Measurements from ENCODE around the gene CCDC39. TPM values are rescaled to one million over a fixed set of nuclear protein-coding genes. Genes with fewer than 3 reads are reported as not detected.
"Not testable (repeated sequence)": the region's sequence is repeated elsewhere in the genome, so short reads cannot be mapped to it uniquely, and the experiment has no call there.

Gene CCDC39
- polyA plus RNA-seq, 4 donors, result 5.1 to 9.0 (median 6.6) TPM

- DNase-seq (ENCODE audit: low read depth in 4 of 4, low spot score in 3 of 4), result no peak
Observed at GRCh38 chr3:180626844-180627243, 52.4 kb downstream of the CCDC39 start.

DNA sequence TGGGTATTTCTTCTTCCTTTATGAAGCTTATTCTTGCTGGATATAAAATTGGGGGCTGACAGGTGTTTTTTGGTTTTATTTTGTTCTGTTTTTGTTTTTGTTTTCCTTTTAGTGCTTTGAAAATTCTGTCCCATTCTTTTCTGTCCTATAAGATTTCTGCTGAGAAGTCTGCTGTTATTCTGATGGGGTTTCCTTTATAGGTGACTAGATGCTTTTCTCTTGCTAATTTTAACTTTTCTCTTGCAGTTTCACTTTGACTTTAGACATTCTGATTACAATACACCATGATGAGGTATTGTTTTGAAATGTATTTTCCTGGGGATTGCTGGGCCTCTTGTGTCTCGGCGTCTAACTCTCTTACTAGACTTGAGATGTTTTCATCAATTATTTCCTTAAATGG, 54.6 kb downstream of the CCDC39 start:
- DNase-seq (ENCODE audit: low read depth in 4 of 4, low spot score in 3 of 4), result no peak

DNA sequence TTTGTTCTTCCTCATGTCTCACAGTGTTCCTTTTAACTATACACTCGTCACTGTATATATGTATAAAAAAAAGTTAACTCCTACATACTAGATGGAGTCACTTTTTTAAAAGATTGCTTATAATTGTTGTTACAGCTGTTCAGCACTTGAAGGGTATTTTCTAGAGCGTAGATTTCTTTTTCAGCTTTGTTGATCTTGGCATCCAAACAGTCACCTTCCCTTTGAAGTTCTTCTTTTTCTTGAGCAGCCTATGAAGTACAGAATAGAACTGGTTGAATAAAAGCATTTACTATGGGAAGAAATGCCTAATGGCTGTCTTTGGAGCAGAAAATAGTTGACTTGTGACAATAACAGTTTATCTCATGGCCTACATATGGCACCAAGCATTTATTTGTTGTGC, 59.6 kb downstream of the CCDC39 start:
- DNase-seq (ENCODE audit: low read depth in 4 of 4, low spot score in 3 of 4), result no peak

DNA sequence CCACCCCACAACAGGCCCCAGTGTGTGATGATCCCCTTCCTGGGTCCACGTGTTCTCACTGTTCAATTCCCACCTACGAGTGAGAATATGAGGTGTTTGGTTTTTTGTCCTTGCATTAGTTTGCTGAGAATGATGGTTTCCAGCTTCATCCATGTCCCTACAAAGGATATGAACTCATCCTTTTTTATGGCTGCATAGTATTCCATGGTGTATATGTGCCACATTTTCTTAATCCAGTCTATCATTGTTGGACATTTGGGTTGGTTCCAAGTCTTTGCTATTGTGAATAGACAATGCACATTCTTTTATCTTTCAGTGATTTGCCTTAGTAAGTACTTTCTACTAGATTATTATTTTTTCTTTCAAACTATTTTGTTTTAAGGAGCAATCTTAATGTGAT, 60.7 kb downstream of the CCDC39 start:
- DNase-seq (ENCODE audit: low read depth in 4 of 4, low spot score in 3 of 4), result not testable (repeated sequence)

- no peak for DNase-seq (ENCODE audit: low read depth in 4 of 4, low spot score in 3 of 4)
Observed at GRCh38 chr3:180617049-180617448, 62.2 kb downstream of the CCDC39 start.

DNA sequence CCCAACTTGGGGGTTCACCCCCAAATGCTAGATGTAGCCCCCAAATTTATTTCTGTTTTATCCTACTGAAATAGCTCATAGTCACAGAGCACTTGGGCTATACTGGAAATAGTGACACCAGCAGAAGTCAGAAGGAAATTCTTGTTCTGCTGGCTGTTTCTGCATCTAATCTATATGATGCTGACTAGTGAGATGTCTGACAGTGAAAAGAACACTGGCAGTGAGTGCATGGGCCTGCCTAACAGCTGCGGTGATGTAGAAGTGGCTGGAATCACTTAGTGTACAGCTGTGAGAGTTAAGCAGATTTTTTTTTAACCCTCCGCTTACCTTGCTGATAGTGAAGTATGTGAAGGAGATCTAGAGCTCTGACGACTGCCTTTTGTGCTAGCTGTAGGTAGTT, 63.3 kb downstream of the CCDC39 start:
- no peak for DNase-seq (ENCODE audit: low read depth in 4 of 4, low spot score in 3 of 4)

- no peak for DNase-seq (ENCODE audit: low read depth in 4 of 4, low spot score in 3 of 4)
Observed at GRCh38 chr3:180612364-180612763, 66.9 kb downstream of the CCDC39 start.

- DNase-seq (ENCODE audit: low read depth in 4 of 4, low spot score in 3 of 4), result no peak
Observed at GRCh38 chr3:180611006-180611405, 68.3 kb downstream of the CCDC39 start.

DNA sequence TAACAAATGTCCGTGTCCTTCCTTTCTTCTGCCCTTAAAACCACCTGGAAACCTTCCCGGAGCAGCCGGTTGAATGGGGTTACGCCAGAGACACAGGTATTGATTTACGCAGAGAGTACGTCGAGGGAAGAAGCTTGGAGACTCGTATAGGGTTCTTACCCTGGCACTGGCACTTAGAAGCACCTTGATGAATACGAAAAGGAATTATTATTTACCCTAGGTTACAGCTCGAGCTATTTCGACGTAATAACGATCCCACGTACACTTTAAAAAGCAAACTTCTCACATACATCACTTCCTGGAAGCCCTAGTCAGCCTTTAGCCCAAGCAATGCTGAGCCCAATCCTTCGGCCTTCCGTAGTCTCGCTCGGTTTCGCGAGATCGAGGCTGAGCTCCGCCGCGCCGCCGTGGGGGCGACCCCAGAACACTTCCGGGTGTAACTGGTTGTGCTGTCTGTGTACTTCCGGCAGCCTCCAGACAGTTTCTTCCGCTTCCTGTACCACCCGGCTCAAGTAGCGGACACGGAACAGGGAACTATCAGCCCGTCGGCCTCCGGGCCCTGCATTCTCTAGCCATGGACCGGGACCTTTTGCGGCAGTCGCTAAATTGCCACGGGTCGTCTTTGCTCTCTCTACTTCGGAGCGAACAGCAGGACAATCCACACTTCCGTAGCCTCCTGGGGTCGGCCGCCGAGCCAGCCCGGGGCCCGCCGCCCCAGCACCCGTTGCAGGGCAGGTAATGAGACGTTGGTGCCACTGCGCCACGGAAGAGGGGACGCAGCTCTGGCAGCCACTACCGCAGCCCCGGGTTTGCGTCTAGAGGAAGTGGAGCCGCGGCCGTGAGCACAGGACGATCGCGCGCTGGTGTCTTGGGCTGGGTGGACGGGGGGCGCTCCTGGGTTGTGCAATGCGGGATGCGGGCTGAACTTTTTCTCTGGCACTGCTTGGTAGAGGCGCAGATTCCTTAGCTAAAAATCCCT, 77.3 kb downstream of the CCDC39 start, which contains the start of gene TTC14:
TSS of gene TTC14 (plus strand) at position 476 of the 979 bp plus-strand sequence. CDS start at position 575, 99 bp downstream.
- peak; percentile 74 to 82 (median 80) for DNase-seq (ENCODE audit: low read depth in 4 of 4, low spot score in 3 of 4)

- no peak for DNase-seq (ENCODE audit: low read depth in 4 of 4, low spot score in 3 of 4)
Observed at GRCh38 chr3:180600473-180600872, 78.8 kb downstream of the CCDC39 start.

- DNase-seq (ENCODE audit: low read depth in 4 of 4, low spot score in 3 of 4), result no peak
Observed at GRCh38 chr3:180595559-180595935, 83.7 kb downstream of the CCDC39 start.

DNA sequence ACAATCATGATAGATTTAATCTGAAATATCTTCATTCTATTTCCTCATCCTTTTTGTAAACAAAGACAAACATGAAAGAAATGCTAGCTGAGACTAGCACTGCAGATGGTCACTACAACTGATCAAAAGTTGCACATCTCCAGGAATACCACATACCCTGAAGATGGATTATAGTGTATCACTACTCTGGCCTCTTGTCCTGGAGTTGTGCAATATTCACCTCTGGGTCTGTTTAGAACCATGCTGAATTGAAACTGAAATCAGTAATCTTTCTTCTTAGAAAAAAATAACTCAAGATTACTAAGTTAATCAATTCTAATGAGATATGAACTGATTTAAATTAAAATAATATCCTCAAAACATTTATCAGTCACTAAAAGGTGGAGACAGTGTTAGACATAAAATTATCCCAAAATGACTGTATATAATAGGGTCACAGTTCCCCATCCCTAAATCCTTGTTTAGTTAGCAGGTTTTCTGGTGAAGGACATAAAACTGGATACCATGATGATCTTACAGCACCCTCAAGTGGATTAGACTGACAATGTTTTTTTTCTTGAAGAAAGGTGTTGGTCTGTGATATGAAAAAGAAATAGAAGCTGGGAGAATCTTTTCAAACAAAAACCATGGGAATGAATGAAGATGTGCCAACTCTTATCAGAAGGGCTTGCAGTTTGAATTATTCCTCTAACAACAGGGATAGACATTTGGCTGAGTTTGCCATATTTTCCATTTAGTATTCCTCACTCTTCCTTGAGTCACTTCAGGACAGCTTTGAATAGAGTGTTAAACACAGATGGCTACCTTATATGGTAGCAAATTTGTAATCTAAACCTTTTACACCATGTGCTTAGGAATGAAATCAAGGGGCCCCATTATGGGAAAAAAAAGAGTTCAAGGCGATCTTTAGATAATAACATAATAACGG, 84.4 kb downstream of the CCDC39 start:
- DNase-seq (ENCODE audit: low read depth in 4 of 4, low spot score in 3 of 4), result no peak

- not testable (repeated sequence) for DNase-seq (ENCODE audit: low read depth in 4 of 4, low spot score in 3 of 4)
Observed at GRCh38 chr3:180593631-180594030, 85.7 kb downstream of the CCDC39 start.

DNA sequence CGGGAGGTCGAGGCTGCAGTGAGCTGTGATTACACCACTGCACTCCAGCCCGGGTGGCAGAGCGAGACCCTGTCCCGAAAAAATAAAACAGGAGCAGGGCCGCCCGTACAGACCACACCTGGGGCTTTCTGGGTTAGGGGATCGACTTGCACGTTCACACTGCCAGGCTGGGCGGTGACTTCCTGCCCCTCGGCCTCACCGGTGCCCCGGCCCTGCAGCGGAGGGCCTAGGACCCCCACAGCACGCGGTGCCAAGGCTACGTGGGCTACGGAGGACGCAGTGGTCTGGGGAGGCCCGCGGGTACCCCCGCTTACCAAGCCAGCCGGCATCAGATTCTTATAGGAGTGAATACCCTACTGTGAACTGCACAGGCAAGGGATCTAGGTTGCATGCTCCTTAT, 88.9 kb downstream of the CCDC39 start:
- DNase-seq (ENCODE audit: low read depth in 4 of 4, low spot score in 3 of 4), result no peak

DNA sequence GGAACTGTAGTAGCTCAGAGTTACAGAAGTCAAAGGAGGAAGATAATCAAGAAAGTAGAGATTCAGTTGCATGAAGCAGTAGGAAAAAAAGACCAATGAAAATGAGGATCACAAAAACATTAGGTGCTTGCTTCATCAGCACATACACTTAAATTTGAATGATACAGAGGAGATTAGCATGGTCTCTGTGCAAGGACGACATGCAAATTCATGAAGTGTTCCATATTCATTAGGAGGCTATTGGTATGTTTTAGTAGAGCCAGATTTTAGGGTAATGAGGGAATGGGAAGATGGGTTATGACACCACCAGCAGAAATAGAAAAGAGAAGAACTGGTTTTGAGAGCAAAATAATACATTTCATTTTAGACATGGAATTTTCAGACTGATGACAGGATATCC, 98.4 kb downstream of the CCDC39 start:
- DNase-seq (ENCODE audit: low read depth in 4 of 4, low spot score in 3 of 4), result no peak

DNA sequence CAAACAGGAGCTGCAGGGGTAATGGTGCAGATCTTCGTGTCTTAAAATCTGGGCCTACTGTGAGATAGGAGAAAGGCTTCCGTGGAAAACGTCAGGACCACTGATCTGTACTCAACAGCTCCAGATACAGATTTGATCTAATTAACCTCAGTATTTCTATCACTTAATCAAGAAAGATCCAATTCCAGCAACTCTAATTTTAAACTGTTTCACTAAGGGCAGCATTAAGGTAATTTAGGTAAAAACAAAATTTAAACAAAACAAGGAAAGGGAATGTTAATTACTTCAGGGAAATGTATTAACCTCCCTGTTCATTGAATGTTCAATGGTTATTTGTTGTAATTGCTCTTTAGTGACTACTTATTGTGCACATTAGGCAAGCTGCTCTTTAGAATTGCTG, 103.7 kb downstream of the CCDC39 start:
- no peak for DNase-seq (ENCODE audit: low read depth in 4 of 4, low spot score in 3 of 4)

GRCh38 chr3:180571831-180572598, 107.3 kb downstream of the CCDC39 start:
- no peak for DNase-seq (ENCODE audit: low read depth in 4 of 4, low spot score in 3 of 4)

DNA sequence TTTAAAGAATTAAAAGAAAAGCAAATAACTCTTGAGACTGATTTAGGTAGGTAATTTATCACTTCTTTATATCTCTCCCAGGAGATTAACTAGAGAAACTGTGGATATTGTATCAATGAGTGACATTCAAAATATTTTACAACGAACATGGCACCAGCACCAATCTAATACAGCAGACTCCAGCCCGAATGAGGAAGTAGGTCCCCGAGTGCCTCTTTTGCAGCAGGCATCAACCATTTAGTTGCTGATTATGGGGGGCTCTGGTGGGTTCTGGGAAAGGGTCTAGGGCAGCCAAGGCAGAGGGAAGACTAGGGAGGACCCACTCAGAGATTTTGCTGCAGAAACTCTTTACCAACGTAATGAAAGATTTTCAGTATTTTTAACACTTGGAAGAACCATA, 109.1 kb downstream of the CCDC39 start:
- no peak for DNase-seq (ENCODE audit: low read depth in 4 of 4, low spot score in 3 of 4)

- DNase-seq (ENCODE audit: low read depth in 4 of 4, low spot score in 3 of 4), result no peak
Observed at GRCh38 chr3:180564676-180565075, 114.6 kb downstream of the CCDC39 start.

Data from right renal pelvis (tissue), 4 donors.